Tibial nerve (tissue), 3 donors: ENCODE data around the gene TM9SF4.

ENCODE experiments used
- CTCF ChIP-seq, 5 experiments: fragments of 200-600 bp in 3 of 5; fragments of 450-650 bp in 2 of 5; sonication (generic) in 3 of 5; IDR thresholded peaks; one replicate each; pipeline ENCODE4 v1.5.1; 2016 to 2019; ENCODE audit warnings: antibody characterized with exemption in 5 of 5, mild to moderate bottlenecking in 3 of 5, moderate library complexity in 2 of 5
- POLR2A ChIP-seq, 2 donors: fragments of 450-650 bp; IDR thresholded peaks; one replicate each; pipeline ENCODE4 v1.6.1; 2017; ENCODE audit warnings: antibody characterized with exemption in 2 of 2, mild to moderate bottlenecking in 2 of 2, moderate library complexity in 2 of 2

DNA sequence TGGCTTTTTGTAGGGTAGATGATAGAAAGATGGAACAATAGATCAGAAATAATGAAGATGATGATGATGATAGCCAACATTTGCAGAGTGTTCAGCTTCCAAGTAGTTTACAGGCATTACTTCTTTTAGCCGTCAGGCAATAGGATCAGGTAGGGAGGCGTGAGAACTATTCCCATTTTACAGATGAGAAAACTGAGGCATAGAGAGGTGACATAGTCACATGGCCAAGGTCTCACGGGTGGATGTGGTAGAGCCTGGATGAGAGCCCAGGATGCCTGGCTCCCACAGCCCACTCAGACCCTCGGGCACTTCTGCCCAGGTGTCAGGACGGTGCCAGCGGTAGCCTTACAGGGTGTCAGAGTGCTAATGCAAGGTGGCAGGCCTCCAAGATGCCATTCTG is 26.0 kb upstream of the TM9SF4 start:
- no peak for TF ChIP-seq CTCF (IDR thresholded peaks at IDR 0.05)
- TF ChIP-seq POLR2A (IDR thresholded peaks at IDR 0.05) = no peak
